Thyroid gland (tissue), 4 donors: ENCODE results near the gene DCTN5. TPM values are rescaled to one million over a fixed set of nuclear protein-coding genes. Genes with fewer than 3 reads are reported as not detected.
"Not testable (repeated sequence)": the region's sequence is repeated elsewhere in the genome, so short reads cannot be mapped to it uniquely, and the experiment has no call there.

Experiments
- DNase-seq, 2 donors: peaks; one replicate each; pipeline ENCODE4 v3.0.0-alpha.2; 2019
- H3K27ac ChIP-seq, 3 donors: fragments of 200-600 bp; sonication (generic); 1 replicate in 2 of 3; 2 replicates in 1 of 3; pipeline ENCODE4 v1.5.1; 2016 to 2019; ENCODE audit warnings: mild to moderate bottlenecking in 1 of 3, moderate library complexity in 1 of 3
- H3K27me3 ChIP-seq: fragments of 200-600 bp; sonication (generic); one replicate; pipeline ENCODE4 v1.5.1; 2019
- H3K36me3 ChIP-seq, 2 donors: fragments of 200-600 bp; sonication (generic); one replicate each; pipeline ENCODE4 v1.5.1; 2016 to 2019
- H3K4me1 ChIP-seq, 2 donors: fragments of 200-600 bp; sonication (generic); one replicate each; pipeline ENCODE4 v1.5.1; 2017 to 2019
- H3K4me3 ChIP-seq, 3 donors: fragments of 200-600 bp; sonication (generic); replicated peaks in 1 of 3; 1 replicate in 2 of 3; 2 replicates in 1 of 3; pipeline ENCODE4 v1.5.1; 2016; ENCODE audit warnings: mild to moderate bottlenecking in 1 of 3
- H3K9me3 ChIP-seq: fragments of 200-600 bp; sonication (generic); one replicate; pipeline ENCODE4 v1.5.1; 2017
- CTCF ChIP-seq, 6 experiments: fragments of 200-600 bp in 3 of 6; fragments of 450-650 bp in 3 of 6; sonication (generic) in 3 of 6; IDR thresholded peaks; one replicate each; pipeline ENCODE4 v1.5.1; 2016 to 2019; ENCODE audit warnings: antibody characterized with exemption in 6 of 6, mild to moderate bottlenecking in 2 of 6, inconsistent platforms in 1 of 6, moderate library complexity in 1 of 6
- POLR2A ChIP-seq, 2 donors: fragments of 450-650 bp; IDR thresholded peaks; one replicate each; pipeline ENCODE4 v1.6.1; 2017; ENCODE audit warnings: antibody characterized with exemption in 2 of 2, mild to moderate bottlenecking in 2 of 2, moderate library complexity in 1 of 2
- WGBS, 2 donors: methylation state at CpG; one replicate each; pipeline ENCODE4 v1.1.5; 2017; 5-methylcytosine and 5-hydroxymethylcytosine counted together
- intact Hi-C: fragments of 100-400 bp; cut with DNase I; formaldehyde crosslinking; loops from one replicate; pipeline ENCODE4 v1.15.1; 2023
- total RNA-seq, 4 donors: library from RNA; depleted of rRNA; stranded (reverse); fragments of >200 nt; gene quantifications; one replicate each; pipeline ENCODE4 v1.2.3, GENCODE V29; 2016

DCTN5 gene
- total RNA-seq, 4 donors from 2014 or later = 24.1 to 51.1 (median 47.6) TPM

GRCh38 chr16:23611936-23612335 lies 29.3 kb upstream of the DCTN5 start:
- intact Hi-C loops = no loop called here
- DNase-seq = no peak
- TF ChIP-seq CTCF (IDR thresholded peaks at IDR 0.05) (no peak), POLR2A (IDR thresholded peaks at IDR 0.05) (no peak)
- no peaks in the 10 kb centered on the region for H3K4me1 ChIP-seq
- WGBS, 2 donors = 100% methylated on average over 3 of the region's 3 CpGs
- no peak overlapping the region for H3K4me3 ChIP-seq
- H3K36me3 ChIP-seq = peaks cover 0 to 5% of the 10 kb centered on the region in 2 donors
- no peak overlapping the region for H3K27ac ChIP-seq
- no peaks in the 10 kb centered on the region for H3K27me3 ChIP-seq
- no peaks in the 10 kb centered on the region for H3K9me3 ChIP-seq

GRCh38 chr16:23615805-23616204 lies 25.5 kb upstream of the DCTN5 start:
- Histone ChIP-seq H3K36me3 (peaks cover 5 to 30% of the 10 kb centered on the region in 2 donors), H3K4me1 (no peaks in the 10 kb centered on the region), H3K27ac (no peak overlapping the region), H3K4me3 (no peak overlapping the region), H3K27me3 (no peaks in the 10 kb centered on the region), H3K9me3 (no peaks in the 10 kb centered on the region)
- 98 to 99% methylated on average over 9 of the region's 9 CpGs for WGBS, 2 donors
- intact Hi-C loops = no loop called here
- TF ChIP-seq POLR2A (IDR thresholded peaks at IDR 0.05) = no peak
- no peak for TF ChIP-seq CTCF (IDR thresholded peaks at IDR 0.05)
- no peak for DNase-seq

GRCh38 chr16:23624092-23624491 lies 17.2 kb upstream of the DCTN5 start:
- no peak for TF ChIP-seq CTCF (IDR thresholded peaks at IDR 0.05)
- TF ChIP-seq POLR2A (IDR thresholded peaks at IDR 0.05) = no peak
- Histone ChIP-seq H3K4me1 (no peaks in the 10 kb centered on the region), H3K27ac (no peak overlapping the region), H3K36me3 (peaks cover 29 to 51% of the 10 kb centered on the region in 2 donors), H3K9me3 (no peaks in the 10 kb centered on the region), H3K27me3 (no peaks in the 10 kb centered on the region), H3K4me3 (no peak overlapping the region)
- intact Hi-C loops = no loop called here
- no peak for DNase-seq

GRCh38 chr16:23629516-23629915 lies 11.8 kb upstream of the DCTN5 start:
- Histone ChIP-seq H3K27ac (no peak overlapping the region), H3K36me3 (peaks cover 20 to 34% of the 10 kb centered on the region in 2 donors), H3K9me3 (no peaks in the 10 kb centered on the region), H3K27me3 (no peaks in the 10 kb centered on the region), H3K4me3 (no peak overlapping the region), H3K4me1 (no peaks in the 10 kb centered on the region)
- intact Hi-C loops = no loop called here
- no peak for TF ChIP-seq CTCF (IDR thresholded peaks at IDR 0.05)
- no peak for TF ChIP-seq POLR2A (IDR thresholded peaks at IDR 0.05)
- no peak for DNase-seq
- 94 to 96% methylated on average over 8 of the region's 8 CpGs for WGBS, 2 donors

DNA sequence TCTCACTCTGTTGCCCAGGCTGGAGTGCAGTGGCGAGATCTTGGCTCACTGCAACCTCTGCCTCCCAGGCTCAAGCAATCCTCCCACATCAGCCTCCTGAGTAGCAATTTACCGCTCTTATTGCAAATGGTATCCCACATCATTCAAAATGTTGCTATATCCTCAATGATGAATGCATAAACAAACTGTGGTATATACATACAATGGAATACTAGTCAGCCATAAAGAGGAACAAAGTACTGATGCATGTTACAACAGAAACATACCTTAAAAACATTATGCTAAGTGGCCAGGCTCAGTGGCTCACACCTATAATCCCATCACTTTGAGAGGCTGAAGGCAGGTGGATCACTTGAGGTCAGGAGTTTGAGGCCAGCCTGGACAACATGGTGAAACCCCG lies 9.4 kb upstream of the DCTN5 start:
- H3K27me3 ChIP-seq, DNase-seq, intact Hi-C loops, H3K27ac ChIP-seq, H3K4me3 ChIP-seq, H3K4me1 ChIP-seq, H3K9me3 ChIP-seq: not testable (repeated sequence)
- H3K36me3 ChIP-seq = peaks cover 38 to 39% of the 10 kb centered on the region in 2 donors
- 94 to 100% methylated on average over 3 of the region's 3 CpGs for WGBS, 2 donors

DNA sequence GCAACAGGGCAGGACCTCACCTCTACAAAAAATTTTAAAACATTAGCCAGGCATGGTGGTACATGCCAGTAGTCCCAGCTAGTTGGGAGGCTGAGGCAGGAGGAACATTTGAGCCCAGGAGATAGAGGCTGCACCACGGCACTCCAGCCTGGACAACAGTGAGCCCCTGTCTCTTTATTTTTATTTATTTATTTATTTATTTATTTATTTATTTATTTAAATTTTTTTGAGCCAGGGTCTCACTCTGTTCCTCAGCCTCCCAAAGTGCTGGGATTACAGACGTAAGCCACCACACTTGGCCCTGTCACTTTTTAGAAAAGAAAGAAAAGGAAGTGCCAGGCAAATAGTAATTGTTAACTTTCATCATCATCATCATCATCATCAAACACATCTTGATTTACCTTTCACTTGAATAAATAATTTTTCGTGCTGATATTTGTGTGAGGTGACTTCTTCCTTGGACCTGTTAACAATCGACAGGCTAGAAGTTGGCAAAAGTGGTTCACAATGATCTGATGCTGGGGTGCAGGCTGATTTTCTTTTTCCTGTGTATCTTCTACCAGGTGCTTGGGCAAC lies 6.7 kb upstream of the DCTN5 start:
- peaks cover 28 to 32% of the 10 kb centered on the region in 2 donors for H3K36me3 ChIP-seq
- no peak for TF ChIP-seq CTCF (IDR thresholded peaks at IDR 0.05)
- TF ChIP-seq POLR2A (IDR thresholded peaks at IDR 0.05) = no peak
- H3K4me3 ChIP-seq = no peak overlapping the region
- WGBS, 2 donors = 95 to 98% methylated on average over 4 of the region's 4 CpGs
- no peaks in the 10 kb centered on the region for H3K4me1 ChIP-seq
- DNase-seq = no peak
- H3K9me3 ChIP-seq = no peaks in the 10 kb centered on the region
- intact Hi-C loops = no loop called here
- no peaks in the 10 kb centered on the region for H3K27me3 ChIP-seq
- H3K27ac ChIP-seq = no peak overlapping the region
